NCI-H2107 (cell line): ENCODE measurements around the gene MYL9.
"Not testable (repeated sequence)": the region's sequence is repeated elsewhere in the genome, so short reads cannot be mapped to it uniquely, and the experiment has no call there.

ENCODE experiments used
- DNase-seq: peaks from one replicate; lab custom pipeline; 2025; lab: John Stamatoyannopoulos, UW

MYL9 gene

DNA sequence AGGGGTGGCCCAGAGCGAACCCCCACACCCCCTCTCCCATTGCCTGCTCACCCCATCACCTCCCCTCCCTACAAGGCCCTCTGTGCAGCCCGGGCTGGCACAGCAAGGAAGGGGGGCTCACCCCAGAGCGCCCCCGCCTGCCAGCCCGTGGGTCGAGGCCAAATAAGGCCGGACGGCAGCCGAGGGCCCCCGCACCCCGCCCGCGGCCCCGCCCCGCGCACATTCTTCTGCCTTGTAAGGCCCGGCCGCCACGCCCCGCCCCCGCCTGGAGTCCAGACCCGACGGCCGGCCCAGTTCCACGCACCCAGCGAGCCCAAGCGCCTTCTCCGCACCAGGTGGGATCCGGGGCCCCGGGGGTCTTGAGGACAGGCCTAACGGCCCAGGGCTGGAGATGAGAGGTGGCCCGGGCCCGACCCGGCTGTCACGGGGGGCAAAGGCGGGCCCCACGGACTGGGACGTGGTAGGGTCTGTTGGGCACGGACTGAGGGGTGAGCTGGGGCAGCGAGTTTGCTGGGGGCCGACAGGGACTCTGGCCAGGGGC lies at the start of gene MYL9:
MYL9 (plus strand) TSS at position 293 of the 541 bp plus-strand sequence. CDS start 3,366 bp downstream, outside the sequence.
- no peak for DNase-seq

DNA sequence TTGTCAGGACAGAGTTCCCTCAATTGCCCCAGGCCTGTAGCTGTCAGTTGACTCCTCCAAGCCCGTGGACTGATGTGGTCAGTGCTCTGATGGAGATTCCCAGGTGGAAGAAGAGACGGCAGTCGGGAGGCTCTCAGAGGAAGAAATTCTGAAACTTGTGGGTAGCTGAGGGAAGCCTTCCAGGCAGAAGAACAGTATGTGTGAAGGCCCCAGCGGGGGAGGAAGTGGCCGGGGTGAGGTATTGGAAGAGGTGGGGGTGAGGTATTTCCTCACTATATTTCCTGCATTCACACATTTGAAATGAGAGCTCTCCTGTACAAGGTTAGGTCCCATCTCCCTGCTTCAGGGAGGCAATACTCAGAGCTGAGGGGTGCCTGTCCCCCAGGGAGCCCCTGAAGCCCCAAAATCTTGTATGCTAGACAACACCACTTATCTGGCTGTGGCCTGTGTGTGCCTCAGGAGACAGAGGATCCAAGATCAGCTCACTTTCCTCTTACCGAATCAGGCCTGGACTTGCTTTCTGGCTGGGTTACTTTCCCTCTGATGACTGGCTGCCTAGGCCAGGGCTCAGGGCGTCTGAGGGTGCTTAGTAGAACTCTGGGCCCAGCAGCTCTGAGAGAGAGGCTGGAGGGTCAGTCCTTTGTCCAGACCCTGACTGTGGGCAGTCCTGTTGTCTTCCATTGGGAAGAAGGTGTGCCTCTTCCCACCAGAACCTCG lies 49.3 kb upstream of the MYL9 start:
- no peak for DNase-seq

DNA sequence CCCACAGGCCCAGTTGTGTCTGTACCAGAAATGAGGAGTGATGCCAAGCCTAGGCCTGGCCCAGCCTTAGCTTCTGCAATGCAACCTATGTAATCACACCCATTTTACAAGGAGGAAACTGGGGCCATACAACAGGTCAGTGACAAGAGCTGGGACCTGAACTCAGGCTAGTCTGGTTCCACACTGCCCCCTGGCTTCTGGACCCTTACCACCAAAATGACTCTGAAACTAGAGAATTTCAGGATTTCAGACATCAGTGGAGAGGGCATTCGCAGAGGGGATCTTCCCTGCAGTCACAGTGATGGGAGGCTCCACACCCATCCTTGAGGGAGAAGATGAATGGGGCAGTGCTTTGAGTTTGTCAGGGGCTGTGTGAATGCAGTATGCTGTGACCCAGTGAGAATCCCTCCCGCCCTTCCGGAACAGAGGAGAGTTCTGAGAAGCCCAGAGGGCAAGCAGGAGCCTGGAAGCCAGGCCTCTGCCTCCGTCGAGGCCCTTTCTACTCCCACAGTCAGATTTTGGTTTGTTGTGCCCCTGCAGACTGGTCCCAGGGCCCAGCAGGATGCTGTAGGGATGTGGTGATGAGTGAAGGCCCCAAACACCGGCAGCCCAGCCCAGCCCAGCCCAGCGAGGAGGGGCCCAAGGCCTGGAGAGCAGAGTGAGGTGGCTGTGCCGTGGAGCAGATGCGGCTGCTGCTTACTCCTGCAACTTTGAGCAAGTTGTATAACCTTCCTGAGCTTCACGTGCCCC lies 48.1 kb upstream of the MYL9 start:
- DNase-seq, result no peak

DNA sequence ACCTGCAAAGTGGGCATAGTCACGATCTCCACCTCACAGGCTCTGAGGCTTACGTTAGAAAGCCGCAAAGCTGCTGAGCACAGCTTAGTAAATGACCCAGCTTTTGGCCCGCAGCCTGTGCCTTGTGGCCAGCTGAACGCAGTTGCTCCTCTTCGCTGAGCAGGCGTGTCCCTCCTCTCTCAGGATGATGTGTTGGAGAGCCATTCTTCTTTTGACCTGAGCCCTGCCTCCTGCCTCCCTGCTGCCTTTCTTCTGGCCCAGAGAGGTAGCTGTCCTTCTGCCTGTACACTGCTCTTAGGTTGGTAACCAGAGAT lies 47.6 kb upstream of the MYL9 start:
- DNase-seq, result no peak

DNA sequence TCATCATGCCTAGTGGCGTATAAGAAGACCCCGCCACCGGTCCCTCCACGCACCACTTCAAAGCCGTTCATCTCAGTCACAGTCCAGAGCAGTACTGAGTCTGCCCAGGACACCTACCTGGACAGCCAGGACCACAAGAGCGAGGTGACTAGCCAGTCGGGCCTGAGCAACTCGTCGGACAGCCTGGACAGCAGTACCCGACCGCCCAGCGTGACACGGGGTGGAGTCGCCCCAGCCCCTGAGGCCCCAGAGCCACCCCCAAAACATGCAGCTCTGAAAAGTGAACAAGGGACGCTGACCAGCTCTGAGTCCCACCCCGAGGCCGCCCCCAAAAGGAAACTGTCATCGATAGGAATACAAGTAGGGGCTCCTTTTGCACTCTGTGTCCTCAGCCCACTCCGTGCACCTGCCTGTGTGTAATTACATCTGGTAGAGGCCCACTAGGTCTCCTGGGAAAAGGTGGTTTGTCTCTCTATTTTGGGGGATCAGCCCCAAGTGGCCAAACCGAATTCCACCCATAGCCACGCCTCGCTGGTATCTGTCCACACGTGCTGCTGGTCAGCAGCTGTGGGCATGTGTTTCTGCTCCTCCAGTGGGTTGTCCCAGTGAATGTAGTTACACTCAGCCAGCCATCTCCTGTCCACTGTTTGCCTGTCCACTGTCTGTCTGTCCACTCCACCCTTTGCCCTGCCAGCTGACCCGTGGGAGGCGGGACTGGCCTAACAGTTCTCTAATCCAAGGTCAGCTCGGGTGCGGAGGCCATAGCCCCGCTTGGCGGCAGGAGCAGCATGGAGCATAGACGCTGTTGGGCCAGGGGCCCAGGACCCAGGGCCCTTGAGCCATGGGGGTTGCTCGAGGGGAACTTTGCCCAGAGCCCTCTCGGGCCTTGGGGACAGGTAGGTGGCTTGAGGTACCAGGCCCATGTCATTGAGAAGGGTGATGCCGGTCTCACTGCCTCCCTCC lies 44.3 kb upstream of the MYL9 start:
- DNase-seq, result no peak

DNA sequence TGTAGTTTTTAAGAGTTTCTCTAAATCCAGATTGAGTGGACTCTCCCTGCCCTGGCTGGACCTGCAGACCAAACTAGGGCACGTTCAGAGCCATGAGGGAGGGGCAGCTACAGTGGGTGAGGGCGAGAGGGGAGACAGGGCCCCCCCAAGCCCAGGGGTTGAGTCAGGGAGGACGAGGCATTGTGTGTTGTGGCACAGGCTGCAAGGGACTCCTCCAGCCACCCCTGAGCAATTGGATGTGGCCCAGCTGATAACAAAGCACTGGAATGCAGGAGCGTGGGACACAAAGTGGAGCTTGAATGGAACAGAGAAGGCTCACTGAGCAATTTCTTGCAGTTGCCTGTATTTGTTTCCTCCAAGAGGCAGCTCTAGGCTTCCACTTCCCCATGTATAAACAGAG lies 43.5 kb upstream of the MYL9 start:
- DNase-seq, result no peak

DNA sequence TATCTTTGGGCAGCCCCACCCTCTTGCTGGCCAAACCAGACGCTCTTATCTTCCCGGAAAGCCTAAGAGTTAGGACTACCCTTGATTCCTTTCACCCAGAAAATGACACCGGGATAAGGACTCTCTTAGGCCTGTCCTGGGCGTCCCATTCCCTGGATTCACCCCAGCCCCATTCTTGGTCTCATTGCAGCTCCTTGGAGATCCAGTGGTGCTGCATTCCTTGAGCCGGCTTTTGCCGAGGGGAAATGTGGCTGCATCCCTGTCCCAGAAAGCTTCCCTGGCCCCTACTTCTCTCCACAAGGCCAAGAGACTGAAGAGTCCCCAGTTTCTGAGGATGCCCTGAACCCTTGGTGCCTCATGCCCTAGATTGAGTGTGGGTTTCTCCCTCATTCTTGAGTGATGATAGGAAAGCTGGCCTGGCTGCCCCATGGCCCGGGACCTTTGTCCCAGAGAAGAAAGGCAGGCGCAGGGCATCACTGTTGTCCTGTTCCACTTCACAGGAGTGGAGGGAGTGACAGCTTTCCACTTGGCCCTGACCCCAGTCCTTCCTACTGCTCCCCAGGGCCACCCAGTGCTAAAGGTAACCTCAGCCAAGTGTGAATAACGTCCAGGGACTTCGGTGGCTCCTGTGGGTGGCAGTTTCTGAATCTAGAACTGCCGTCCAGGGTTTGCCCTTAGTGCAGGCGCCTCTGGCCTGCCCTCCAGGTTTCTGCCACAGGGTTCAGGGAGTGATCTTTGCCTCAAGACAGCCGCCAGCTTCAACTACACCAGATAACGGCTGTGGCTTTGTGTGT lies 42.7 kb upstream of the MYL9 start:
- no peak for DNase-seq

DNA sequence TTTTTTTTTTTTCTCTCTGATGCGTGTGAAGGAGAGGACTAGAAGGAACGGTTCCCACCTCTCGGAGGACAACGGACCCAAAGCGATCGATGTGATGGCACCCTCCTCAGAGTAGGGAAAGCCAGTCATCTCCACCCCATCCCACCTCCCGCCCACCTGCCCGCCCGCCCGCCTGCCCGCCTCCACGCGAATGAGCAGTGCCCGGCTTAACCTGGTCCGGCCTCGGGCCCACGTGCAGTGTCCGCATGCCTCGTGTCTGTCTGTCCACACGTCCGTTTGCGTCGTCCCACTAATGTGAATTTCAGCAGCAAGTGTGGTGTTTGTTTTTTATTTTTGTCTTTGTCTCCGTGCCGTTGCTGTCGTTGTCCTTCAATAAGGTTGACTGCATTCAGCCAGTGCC lies 42.1 kb upstream of the MYL9 start:
- no peak for DNase-seq

DNA sequence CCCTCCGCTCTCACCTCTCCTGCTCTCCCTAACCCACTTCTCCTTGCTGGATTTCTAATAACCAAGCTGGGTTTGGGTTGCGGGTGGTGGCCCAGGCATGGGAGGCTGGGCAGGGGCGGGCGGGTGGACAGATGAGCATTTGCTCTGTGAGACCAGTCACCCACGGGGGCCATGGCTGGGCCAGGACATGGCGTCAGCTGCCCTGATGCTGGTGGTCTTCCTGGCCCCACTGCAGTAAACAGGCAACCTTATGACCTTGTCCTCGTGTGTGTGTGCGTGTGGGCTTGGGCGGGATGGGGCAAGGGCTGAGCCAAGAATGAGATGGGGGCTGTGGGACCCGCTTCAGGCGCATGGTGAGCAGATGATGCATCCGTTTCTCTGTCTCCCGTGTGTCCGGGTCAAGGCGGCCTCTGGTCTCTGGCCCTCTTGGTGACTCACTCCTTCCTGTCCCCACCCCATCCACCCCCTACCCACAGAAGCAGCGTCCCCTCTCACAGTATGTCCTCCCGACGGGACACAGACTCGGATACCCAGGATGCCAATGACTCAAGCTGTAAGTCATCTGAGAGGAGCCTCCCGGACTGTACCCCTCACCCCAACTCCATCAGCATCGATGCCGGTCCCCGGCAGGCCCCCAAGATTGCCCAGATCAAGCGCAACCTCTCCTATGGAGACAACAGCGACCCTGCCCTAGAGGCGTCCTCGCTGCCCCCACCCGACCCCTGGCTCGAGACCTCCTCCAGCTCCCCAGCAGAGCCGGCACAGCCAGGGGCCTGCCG lies 41.4 kb upstream of the MYL9 start:
- no peak for DNase-seq

DNA sequence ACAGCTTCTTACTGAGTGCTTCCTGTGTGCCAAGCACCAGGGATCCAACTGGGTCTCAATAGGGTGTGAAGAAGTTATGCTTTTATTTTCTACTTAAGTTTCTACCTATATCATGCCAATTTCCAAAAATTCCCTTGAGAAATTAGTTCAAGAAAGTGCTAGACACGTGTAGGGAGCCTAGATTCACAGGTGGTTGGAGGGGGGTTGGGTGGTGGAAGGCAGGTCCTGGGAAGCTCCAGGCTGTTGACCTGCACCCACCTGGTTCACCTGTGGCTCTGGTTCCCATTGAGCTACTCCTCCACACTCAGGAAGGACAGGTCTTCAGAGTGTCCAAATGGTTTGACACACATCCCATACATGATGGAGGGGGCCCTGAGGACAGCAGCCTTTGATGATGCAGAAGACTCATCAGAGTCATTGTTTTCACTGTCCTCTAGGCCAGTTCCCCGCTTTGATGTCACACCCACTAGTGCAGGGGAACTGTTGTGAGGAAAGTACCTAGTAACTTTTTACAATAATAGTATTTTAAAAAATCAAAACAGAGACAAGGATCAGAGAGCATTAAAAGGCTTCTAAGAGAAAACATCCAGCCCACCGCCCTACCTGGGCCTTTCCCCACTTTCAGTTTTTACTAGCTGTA lies 39.8 kb upstream of the MYL9 start:
- no peak for DNase-seq

DNA sequence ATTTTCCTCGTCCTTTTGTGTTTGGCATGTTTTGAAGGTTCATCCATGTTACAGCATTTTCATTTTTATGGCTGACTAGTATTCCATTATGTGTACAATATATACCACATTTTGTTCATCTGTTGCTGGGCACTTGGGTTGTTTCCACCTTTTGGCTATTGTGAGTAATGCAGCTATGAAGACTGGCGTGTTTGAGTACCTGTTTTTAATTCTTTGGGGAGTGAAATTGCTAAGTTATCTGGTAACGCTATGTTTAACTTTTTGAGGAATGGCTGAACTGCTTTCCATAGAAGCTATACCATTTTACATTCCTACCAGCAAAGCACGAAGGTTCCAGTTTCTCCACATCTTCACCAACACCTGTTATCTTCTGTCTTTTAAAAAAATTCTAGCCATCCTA lies 37.0 kb upstream of the MYL9 start:
- DNase-seq, result no peak

DNA sequence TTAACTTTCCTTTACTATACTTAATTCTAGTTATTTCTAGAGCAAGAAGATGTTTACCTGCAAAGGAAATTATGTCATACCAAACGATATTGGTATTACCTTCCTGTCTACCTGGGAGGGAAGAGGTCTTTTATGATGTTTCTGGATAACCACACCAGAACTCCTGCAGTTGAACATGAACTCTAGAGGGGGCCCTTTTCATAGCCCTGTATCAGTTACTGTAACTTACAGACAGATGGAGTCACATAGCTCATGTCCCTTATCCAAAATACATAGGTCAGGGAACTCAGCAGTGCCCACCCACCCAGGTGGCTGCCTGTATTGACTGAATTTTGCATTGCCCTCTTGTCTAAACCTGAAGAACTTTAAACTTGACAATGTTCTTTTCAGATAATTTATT lies 35.1 kb upstream of the MYL9 start:
- DNase-seq, result no peak

DNA sequence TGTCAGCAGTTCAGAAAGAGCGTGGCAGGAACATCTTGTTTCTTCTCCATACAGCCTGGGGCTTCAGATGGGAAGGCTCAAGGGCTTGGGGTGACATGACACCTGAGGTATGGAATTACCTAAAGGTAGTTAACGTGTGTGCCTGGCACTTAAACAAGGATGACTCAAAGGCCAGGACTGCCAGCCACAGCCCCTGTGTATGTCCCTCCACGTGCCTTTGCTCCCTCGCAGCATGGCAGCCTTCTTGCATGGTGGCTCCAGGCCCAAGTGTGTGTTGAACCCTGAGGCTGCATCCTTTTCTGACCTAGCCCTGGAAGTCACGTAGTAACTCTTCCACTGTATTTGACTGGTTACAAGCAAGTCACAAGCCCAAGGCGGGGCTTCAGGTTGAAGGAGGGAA lies 33.6 kb upstream of the MYL9 start:
- no peak for DNase-seq

DNA sequence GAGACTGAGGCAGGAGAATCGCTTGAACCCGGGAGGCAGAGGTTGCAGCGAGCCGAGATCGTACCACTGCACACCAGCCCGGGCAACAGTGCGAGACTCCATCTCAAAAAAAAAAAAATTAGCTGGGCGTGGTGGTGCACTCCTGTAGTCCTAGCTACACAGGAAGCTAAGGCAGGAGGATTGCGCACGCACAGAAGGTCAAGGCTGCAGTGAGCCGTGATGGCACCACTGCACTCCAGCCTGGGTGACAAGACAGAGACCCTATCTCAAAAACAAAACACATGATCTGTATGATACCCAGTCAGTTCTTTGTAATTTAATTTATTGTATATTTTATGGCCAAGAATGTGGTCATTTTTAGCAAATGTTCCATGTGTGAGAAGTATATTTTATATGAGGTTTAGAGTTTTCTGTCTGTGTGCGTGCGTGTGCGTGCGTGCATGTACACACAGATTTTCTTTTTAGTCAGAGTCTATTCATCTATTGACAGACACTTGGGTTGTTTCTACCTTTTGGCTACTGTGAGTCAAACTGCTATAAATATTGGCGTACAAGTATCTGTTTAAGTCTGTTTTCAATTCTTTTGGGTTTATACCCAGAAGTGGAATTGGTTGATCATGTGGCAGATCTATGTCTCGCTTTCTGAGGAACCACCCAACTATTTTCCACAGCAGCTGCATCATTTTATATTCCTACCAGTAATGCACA lies 22.2 kb upstream of the MYL9 start:
- DNase-seq, result no peak

DNA sequence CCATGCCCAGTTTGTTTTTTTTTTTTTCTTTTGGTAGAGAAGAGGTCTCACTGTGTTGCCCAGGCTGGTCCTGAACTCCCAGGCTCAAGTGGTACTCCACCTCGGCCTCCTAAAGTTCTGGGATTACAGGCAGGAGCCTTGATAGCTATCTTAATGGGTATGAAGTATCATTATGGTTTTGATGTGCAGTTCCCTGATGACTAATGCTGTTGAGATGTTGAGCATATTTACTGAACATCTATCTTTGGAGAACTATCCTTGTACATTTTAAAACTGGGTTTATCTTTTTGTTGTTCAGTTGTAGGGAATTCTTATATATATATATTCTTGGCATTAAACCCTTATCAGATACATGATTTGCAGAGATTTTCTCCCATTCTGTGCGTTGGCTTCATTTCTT lies 21.4 kb upstream of the MYL9 start:
- DNase-seq, result no peak

DNA sequence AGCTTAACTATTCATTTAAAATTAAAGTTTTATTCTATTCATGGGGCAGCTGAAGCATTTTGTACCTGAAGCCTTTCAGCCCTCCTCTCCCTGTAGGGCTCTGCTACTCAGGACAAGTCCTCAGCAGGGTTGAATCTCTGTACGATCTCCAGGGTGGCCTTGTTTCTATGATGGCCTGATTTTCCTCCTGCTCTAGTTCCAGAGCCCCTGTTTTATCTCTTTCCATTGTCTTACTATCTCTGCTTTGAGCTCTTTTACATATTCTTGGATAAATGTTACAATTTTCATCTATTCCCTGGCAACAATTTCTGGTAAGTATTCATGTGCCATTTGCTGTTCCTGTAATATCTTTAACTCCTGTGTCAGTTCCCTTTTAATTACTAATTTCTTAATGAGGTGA lies 19.8 kb upstream of the MYL9 start:
- no peak for DNase-seq

DNA sequence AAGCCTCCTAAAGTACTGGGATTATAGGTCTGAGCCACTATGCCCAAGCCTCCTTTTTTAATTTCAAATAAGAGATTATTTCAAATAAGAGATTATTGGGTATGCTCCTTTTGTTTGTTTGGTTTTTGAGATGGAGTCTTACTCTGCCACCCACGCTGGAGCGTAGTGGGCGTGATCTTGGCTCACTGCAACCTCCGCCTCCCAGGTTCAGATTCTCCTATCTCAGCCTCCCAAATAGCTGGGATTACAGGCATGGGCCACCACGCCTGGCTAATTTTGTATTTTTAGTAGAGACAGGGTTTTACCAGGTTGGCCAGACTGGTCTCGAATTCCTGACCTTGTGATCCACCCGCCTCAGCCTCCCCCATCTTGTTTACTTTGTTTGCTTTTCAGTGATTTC lies 18.9 kb upstream of the MYL9 start:
- not testable (repeated sequence) for DNase-seq

DNA sequence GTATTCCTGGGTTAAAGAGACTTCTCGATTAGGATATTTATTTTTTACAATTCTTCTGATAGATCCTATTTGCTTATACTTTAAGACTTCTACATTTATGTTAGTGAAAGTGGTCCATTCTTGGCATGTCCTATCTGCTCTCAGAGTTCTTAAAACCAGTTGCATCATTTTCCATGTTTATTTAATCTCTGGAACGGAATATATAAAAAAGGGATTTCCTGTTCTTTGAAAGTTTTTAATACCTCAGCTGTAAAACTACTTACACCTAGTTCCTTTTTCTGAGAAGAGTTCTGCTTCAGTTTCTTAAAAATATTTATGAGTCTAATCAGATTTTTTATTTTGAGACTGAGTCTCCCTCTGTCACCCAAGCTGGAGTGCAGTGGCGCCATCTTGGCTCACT lies 18.0 kb upstream of the MYL9 start:
- no peak for DNase-seq

DNA sequence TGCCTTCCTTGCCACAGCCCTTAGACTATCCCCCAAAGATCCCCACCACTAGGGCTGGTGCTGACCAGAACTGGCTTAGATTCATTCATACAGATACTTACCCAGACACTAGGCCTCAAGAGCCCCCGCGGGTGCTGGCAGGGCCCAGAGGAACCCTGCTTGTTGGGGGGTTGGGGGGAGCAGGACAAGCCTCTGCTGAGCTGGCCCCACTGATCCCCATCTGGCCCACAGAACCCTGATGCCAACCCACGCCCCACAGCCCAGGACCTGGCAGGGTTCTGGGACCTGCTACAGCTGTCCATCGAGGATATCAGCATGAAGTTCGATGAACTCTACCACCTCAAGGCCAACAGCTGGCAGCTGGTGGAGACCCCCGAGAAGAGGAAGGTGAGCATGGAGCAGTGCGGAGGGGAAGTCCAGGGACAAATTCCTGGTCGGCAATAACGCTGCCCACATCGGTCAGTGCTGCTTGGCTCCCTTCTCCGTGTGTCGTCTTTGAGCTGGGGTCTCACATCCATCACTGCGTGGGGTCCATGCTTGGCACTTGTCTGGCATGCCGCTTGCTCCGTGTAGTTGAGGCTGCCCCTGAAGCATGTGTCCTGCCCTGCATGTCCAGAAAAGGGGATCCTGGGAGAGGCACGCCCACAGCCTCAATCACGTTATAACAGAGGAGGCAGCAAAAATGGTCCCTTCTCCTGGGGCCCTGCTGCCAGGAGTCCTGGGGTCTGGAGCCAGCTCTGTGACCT lies 15.5 kb upstream of the MYL9 start:
- DNase-seq, result no peak
